HG02938 (cell line): ENCODE data around the gene SLC9A9.

Source experiments
- ATAC-seq: cut with Tn5 transposase; IDR thresholded peaks from one replicate; pipeline ENCODE4 v1.9.1; 2021; ENCODE audit warnings: mild to moderate bottlenecking, moderate library complexity; ENCODE audit not compliant: unreplicated experiment

SLC9A9 gene

GRCh38 chr3:143653935-143654334 is 194.3 kb downstream of the SLC9A9 start:
- no peak for ATAC-seq

- ATAC-seq, result no peak
Measured at GRCh38 chr3:143653493-143653892, 194.8 kb downstream of the SLC9A9 start.

- no peak for ATAC-seq
Measured at GRCh38 chr3:143652118-143652517, 196.2 kb downstream of the SLC9A9 start.

- ATAC-seq, result no peak
Measured at GRCh38 chr3:143650827-143651226, 197.4 kb downstream of the SLC9A9 start.

- no peak for ATAC-seq
Measured at GRCh38 chr3:143650120-143650519, 198.1 kb downstream of the SLC9A9 start.

GRCh38 chr3:143648708-143649107 is 199.6 kb downstream of the SLC9A9 start:
- no peak for ATAC-seq

GRCh38 chr3:143648218-143648617 is 200.1 kb downstream of the SLC9A9 start:
- ATAC-seq, result no peak

- ATAC-seq, result no peak
Measured at GRCh38 chr3:143644370-143645089, 203.7 kb downstream of the SLC9A9 start.

GRCh38 chr3:143643905-143644304 is 204.4 kb downstream of the SLC9A9 start:
- no peak for ATAC-seq

GRCh38 chr3:143640774-143641173 is 207.5 kb downstream of the SLC9A9 start:
- no peak for ATAC-seq

- no peak for ATAC-seq
Measured at GRCh38 chr3:143637133-143637532, 211.1 kb downstream of the SLC9A9 start.

GRCh38 chr3:143634991-143635390 is 213.3 kb downstream of the SLC9A9 start:
- no peak for ATAC-seq

GRCh38 chr3:143634427-143634826 is 213.8 kb downstream of the SLC9A9 start:
- ATAC-seq, result no peak

- ATAC-seq, result no peak
Measured at GRCh38 chr3:143633816-143634215, 214.5 kb downstream of the SLC9A9 start.

- ATAC-seq, result no peak
Measured at GRCh38 chr3:143629726-143630125, 218.5 kb downstream of the SLC9A9 start.

- no peak for ATAC-seq
Measured at GRCh38 chr3:143628971-143629370, 219.3 kb downstream of the SLC9A9 start.

GRCh38 chr3:143627336-143627735 is 220.9 kb downstream of the SLC9A9 start:
- ATAC-seq, result no peak

- no peak for ATAC-seq
Measured at GRCh38 chr3:143619231-143619630, 229.0 kb downstream of the SLC9A9 start.

- no peak for ATAC-seq
Measured at GRCh38 chr3:143617050-143617449, 231.2 kb downstream of the SLC9A9 start.

- ATAC-seq, result no peak
Measured at GRCh38 chr3:143613226-143613625, 235.0 kb downstream of the SLC9A9 start.

- no peak for ATAC-seq
Measured at GRCh38 chr3:143612541-143612940, 235.7 kb downstream of the SLC9A9 start.

- no peak for ATAC-seq
Measured at GRCh38 chr3:143608966-143609365, 239.3 kb downstream of the SLC9A9 start.
